ENCODE results near the gene BRSK1. TPM values are rescaled to one million over a fixed set of nuclear protein-coding genes. Genes with fewer than 3 reads are reported as not detected.
A peak's percentile ranks its signal among the peaks of the same experiment; 100 is the strongest.

BRSK1 gene
- polyA plus RNA-seq, 3 donors = not detected

DNA sequence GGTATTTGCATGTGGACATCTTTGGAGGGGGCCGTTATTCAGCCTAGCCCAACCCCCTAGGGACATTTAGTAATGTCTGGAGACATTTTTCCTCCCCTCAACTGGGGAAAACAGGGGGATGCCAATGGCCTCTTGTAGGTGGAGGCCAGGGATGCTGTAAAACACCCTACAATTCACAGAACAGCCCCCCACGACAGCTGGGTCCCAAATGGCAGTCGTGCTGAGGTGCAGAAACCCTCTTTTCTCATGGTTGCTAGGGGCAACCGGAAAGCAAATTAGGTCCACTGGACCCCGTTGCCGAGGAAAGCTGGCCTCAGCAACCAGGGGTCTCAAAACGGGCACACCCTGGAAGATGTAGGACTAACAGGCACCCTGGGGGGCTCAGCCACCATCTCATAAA is 26.7 kb downstream of the BRSK1 start:
- no peaks in the 10 kb centered on the region for H3K27me3 ChIP-seq (ENCODE audit: control insufficient read depth in 2 of 2, insufficient read depth in 2 of 2, low read length in 2 of 2)
- intact Hi-C loops (cut with micrococcal nuclease) = loop anchor here in 1 of 2 donors (5.0 kb wide), 1 partner anchor 42 kb away; the partner anchor contains the start of gene COX6B2
- peaks cover 22 to 27% of the 10 kb centered on the region in 2 donors for H3K36me3 ChIP-seq (replicated peaks in 1 of 2; ENCODE audit: control insufficient read depth in 1 of 2, insufficient read depth in 2 of 2, low read length in 2 of 2)
- H2AFZ ChIP-seq (ENCODE audit: insufficient read depth, low read depth, low read length, poor library complexity, severe bottlenecking) = no peak overlapping the region
- no peak overlapping the region for H3K9ac ChIP-seq (ENCODE audit: insufficient read depth, low read length, poor library complexity, severe bottlenecking)
- Mint-ChIP-seq H3K27me3 (ENCODE audit: low read depth in 3 of 3) (peaks cover 0 to 3% (median 2%) of the 10 kb centered on the region in 3 donors), H3K9me3 (peaks cover 0 to 11% (median 6%) of the 10 kb centered on the region in 7 donors), H3K27ac (peak overlapping the region in 2 of 7 donors; percentile 8 to 23), H3K36me3 (peaks cover 26 to 34% of the 10 kb centered on the region in 2 donors), H3K4me3 (no peak overlapping the region), H3K4me1 (peaks cover 9% of the 10 kb centered on the region)
- no peak overlapping the region for H3K27ac ChIP-seq (ENCODE audit: low read depth in 1 of 2, low read length in 2 of 2)
- no peaks in the 10 kb centered on the region for H3K79me2 ChIP-seq (ENCODE audit: insufficient read depth, low read length)
- no peak for DNase-seq
- TF ChIP-seq, protein P1, sequence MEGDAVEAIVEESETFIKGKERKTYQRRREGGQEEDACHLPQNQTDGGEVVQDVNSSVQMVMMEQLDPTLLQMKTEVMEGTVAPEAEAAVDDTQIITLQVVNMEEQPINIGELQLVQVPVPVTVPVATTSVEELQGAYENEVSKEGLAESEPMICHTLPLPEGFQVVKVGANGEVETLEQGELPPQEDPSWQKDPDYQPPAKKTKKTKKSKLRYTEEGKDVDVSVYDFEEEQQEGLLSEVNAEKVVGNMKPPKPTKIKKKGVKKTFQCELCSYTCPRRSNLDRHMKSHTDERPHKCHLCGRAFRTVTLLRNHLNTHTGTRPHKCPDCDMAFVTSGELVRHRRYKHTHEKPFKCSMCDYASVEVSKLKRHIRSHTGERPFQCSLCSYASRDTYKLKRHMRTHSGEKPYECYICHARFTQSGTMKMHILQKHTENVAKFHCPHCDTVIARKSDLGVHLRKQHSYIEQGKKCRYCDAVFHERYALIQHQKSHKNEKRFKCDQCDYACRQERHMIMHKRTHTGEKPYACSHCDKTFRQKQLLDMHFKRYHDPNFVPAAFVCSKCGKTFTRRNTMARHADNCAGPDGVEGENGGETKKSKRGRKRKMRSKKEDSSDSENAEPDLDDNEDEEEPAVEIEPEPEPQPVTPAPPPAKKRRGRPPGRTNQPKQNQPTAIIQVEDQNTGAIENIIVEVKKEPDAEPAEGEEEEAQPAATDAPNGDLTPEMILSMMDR (IDR thresholded peaks at IDR 0.05) = no peak
- no peaks in the 10 kb centered on the region for H3K4me1 ChIP-seq (ENCODE audit: control insufficient read depth in 1 of 2, insufficient read depth in 2 of 2, low read length in 2 of 2)
- H3K4me3 ChIP-seq (replicated peaks in 1 of 3; ENCODE audit: low read depth in 2 of 3, low read length in 3 of 3) = no peak overlapping the region
- 96% methylated on average over 5 of the region's 7 CpGs for WGBS (ENCODE audit: insufficient coverage)
- peaks cover 0 to 13% of the 10 kb centered on the region in 2 donors for H3K9me3 ChIP-seq (replicated peaks in 1 of 2; ENCODE audit: control insufficient read depth in 1 of 2, insufficient read depth in 1 of 2, low read length in 2 of 2)
- H4K20me1 ChIP-seq (ENCODE audit: insufficient read depth, low read length) = peaks cover 42% of the 10 kb centered on the region
- H3K4me2 ChIP-seq (replicated peaks; ENCODE audit: extremely low read depth, low read length, poor library complexity, severe bottlenecking) = no peak overlapping the region

DNA sequence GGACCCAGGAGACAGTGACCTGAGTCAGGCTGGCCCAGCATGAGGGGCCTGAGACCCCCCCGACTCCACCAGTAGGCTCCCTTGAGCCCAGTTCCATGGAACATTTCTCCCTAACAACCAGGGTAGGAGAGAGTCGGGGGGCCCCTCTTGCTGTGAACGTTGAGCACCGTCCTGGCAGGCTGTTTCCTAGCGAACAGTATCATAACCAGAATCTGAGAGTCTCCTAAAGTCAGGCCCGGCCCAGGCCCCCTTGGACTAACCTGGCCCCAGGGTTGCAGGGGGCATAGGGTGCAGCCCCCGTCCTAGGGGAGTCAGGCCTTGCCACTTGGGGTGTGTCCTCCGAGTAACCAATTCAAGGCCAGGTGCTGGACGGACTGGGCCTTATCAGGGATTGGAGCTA is 27.6 kb downstream of the BRSK1 start:
- Mint-ChIP-seq H3K4me1 (peaks cover 8% of the 10 kb centered on the region), H3K9me3 (peaks cover 0 to 11% (median 6%) of the 10 kb centered on the region in 7 donors), H3K36me3 (peaks cover 32 to 43% of the 10 kb centered on the region in 2 donors), H3K27me3 (ENCODE audit: low read depth in 3 of 3) (peaks cover 0 to 3% (median 2%) of the 10 kb centered on the region in 3 donors), H3K27ac (no peak overlapping the region), H3K4me3 (no peak overlapping the region)
- no peak overlapping the region for H2AFZ ChIP-seq (ENCODE audit: insufficient read depth, low read depth, low read length, poor library complexity, severe bottlenecking)
- peaks cover 28 to 36% of the 10 kb centered on the region in 2 donors for H3K36me3 ChIP-seq (replicated peaks in 1 of 2; ENCODE audit: control insufficient read depth in 1 of 2, insufficient read depth in 2 of 2, low read length in 2 of 2)
- H3K9ac ChIP-seq (ENCODE audit: insufficient read depth, low read length, poor library complexity, severe bottlenecking) = no peak overlapping the region
- H3K4me1 ChIP-seq (ENCODE audit: control insufficient read depth in 1 of 2, insufficient read depth in 2 of 2, low read length in 2 of 2) = no peaks in the 10 kb centered on the region
- H3K4me3 ChIP-seq (replicated peaks in 1 of 3; ENCODE audit: low read depth in 2 of 3, low read length in 3 of 3) = no peak overlapping the region
- H4K20me1 ChIP-seq (ENCODE audit: insufficient read depth, low read length) = peaks cover 51% of the 10 kb centered on the region
- no peaks in the 10 kb centered on the region for H3K79me2 ChIP-seq (ENCODE audit: insufficient read depth, low read length)
- 96% methylated on average over 8 of the region's 9 CpGs for WGBS (ENCODE audit: insufficient coverage)
- TF ChIP-seq, protein P1 (IDR thresholded peaks at IDR 0.05) = no peak
- intact Hi-C loops (cut with micrococcal nuclease) = loop anchor here in 1 of 2 donors (5.0 kb wide), 1 partner anchor 41 kb away; the partner anchor contains the start of gene COX6B2
- DNase-seq = no peak
- H3K27ac ChIP-seq (ENCODE audit: low read depth in 1 of 2, low read length in 2 of 2) = no peak overlapping the region
- H3K9me3 ChIP-seq (replicated peaks in 1 of 2; ENCODE audit: control insufficient read depth in 1 of 2, insufficient read depth in 1 of 2, low read length in 2 of 2) = peaks cover 0 to 13% of the 10 kb centered on the region in 2 donors
- no peaks in the 10 kb centered on the region for H3K27me3 ChIP-seq (ENCODE audit: control insufficient read depth in 2 of 2, insufficient read depth in 2 of 2, low read length in 2 of 2)
- H3K4me2 ChIP-seq (replicated peaks; ENCODE audit: extremely low read depth, low read length, poor library complexity, severe bottlenecking) = no peak overlapping the region
